ENCODE results near the gene HSPB9. TPM values are rescaled to one million over a fixed set of nuclear protein-coding genes. Genes with fewer than 3 reads are reported as not detected.
A peak's percentile ranks its signal among the peaks of the same experiment; 100 is the strongest.

Gene HSPB9
- total and polyA plus RNA-seq, 9 of the 15 experiments (the other 6 are each of a cell fraction or from before 2014, with no cell fraction given) = 0.04 to 0.16 (median 0.08) TPM; not detected in 3

GRCh38 chr17:42096360-42097111 lies 26.1 kb upstream of the HSPB9 start:
- no peaks in the 10 kb centered on the region for H3K79me2 ChIP-seq (ENCODE audit: control insufficient read depth, insufficient read depth, low read length)
- peaks cover 0 to 12% of the 10 kb centered on the region in 2 experiments; a peak in 3 of 5 replicates for H3K27me3 ChIP-seq (ENCODE audit: control insufficient read depth in 2 of 2, insufficient read depth in 2 of 2, low read length in 2 of 2)
- BruUV-seq (replicated peaks) = no TSS peak
- FAIRE-seq (no peak), ATAC-seq (no peak), DNase-seq (ENCODE audit: extremely low read depth in 1 of 4, low spot score in 3 of 4) (no peak)
- intact Hi-C loops (cut with micrococcal nuclease) (no loop called here), in situ Hi-C loops (cut with MboI) (no loop called here)
- H3K4me2 ChIP-seq (ENCODE audit: insufficient read depth, low read length) = no peak overlapping the region
- peaks cover 11 to 24% of the 10 kb centered on the region in 2 experiments for H3K4me1 ChIP-seq (replicated peaks in 1 of 2; ENCODE audit: control insufficient read depth in 2 of 2, insufficient read depth in 2 of 2, low read length in 2 of 2)
- POLR2A ChIA-PET = interaction anchor here (1.2 kb wide), 1 partner anchor 10 kb away, joined by 3 read pairs; no protein-coding TSS in a partner anchor
- WGBS (ENCODE audit: insufficient coverage, low coverage, missing lambda C conversion rate) = 46% methylated on average over 4 of the region's 8 CpGs
- no peaks in the 10 kb centered on the region; the same call in 1 of the 2 replicates for H4K20me1 ChIP-seq (replicated peaks; ENCODE audit: control insufficient read depth, insufficient read depth, low read length)
- no peaks in the 10 kb centered on the region for H3K36me3 ChIP-seq (ENCODE audit: control insufficient read depth, insufficient read depth, low read length)
- CTCF ChIA-PET (ENCODE audit: low intra/inter-chr PET ratio) = interaction anchor here (1.0 kb wide), 1 partner anchor 14 kb away, joined by 3 read pairs; no protein-coding TSS in a partner anchor
- TF ChIP-seq BRD9 (IDR thresholded peaks at IDR 0.05; ENCODE audit: low read depth, partially characterized antibody) = no peak
- no peak for TF ChIP-seq NELFE (IDR thresholded peaks at IDR 0.05; ENCODE audit: insufficient read depth, insufficient read length)
- peak; percentile 21; the same call in 1 of the 2 replicates for TF ChIP-seq ZNF384 (IDR thresholded peaks at IDR 0.05; ENCODE audit: low read depth, low read length)
- TF ChIP-seq E2F3 (CRISPR knock-in tag; IDR thresholded peaks at IDR 0.05) = no peak
- TF ChIP-seq HNRNPLL (IDR thresholded peaks at IDR 0.05; ENCODE audit: low read depth, low read length, poor library complexity, severe bottlenecking) = no peak
- H2AFZ ChIP-seq (ENCODE audit: low read depth, low read length) = no peak overlapping the region
- H3K27ac ChIP-seq (ENCODE audit: extremely low read depth, low read depth, low read length) = no peak overlapping the region
- no peaks in the 10 kb centered on the region for H3K9me1 ChIP-seq (ENCODE audit: control insufficient read depth, insufficient read depth, low read length)
- 0 out of 4 replicates have a peak overlapping the region, but pooled peaks of 1 of the 2 experiments have one; percentile 7 for H3K9ac ChIP-seq (ENCODE audit: insufficient read depth in 1 of 2, low read depth in 2 of 2, low read length in 2 of 2)
- H3K4me3 ChIP-seq = no peak overlapping the region
- no peaks in the 10 kb centered on the region for H3K9me3 ChIP-seq (replicated peaks; ENCODE audit: control insufficient read depth, insufficient read depth, low read depth, low read length)
